Choroid plexus epithelial cell (primary cell): ENCODE measurements around the gene FOXN4.

Experiments used
- DNase-seq: peaks from one replicate; pipeline ENCODE4 v3.0.0-alpha.2; 2010; ENCODE audit warnings: low read depth
- H3K4me3 ChIP-seq: 2 replicates; pipeline ENCODE4 v1.5.1; 2011; ENCODE audit warnings: low read depth, mild to moderate bottlenecking, control low read depth, low read length, moderate library complexity
- CTCF ChIP-seq: conservative IDR thresholded peaks from 2 replicates; pipeline ENCODE4 v1.5.1; 2011; ENCODE audit warnings: low read depth, mild to moderate bottlenecking, control low read depth, inconsistent platforms, low read length, moderate library complexity

FOXN4 gene

GRCh38 chr12:109346920-109347319 lies 37.8 kb upstream of the FOXN4 start:
- no peak for DNase-seq
- no peak overlapping the region for H3K4me3 ChIP-seq
- no peak for TF ChIP-seq CTCF

- TF ChIP-seq CTCF: no peak
- no peak overlapping the region for H3K4me3 ChIP-seq
- no peak for DNase-seq
Measured at GRCh38 chr12:109345428-109345827, 36.3 kb upstream of the FOXN4 start.

- DNase-seq: no peak
- no peak overlapping the region for H3K4me3 ChIP-seq
- no peak for TF ChIP-seq CTCF
Measured at GRCh38 chr12:109343677-109344076, 34.6 kb upstream of the FOXN4 start.

- H3K4me3 ChIP-seq: no peak overlapping the region
- no peak for DNase-seq
- no peak for TF ChIP-seq CTCF
Measured at GRCh38 chr12:109336593-109336992, 27.5 kb upstream of the FOXN4 start.

GRCh38 chr12:109334887-109335286 lies 25.8 kb upstream of the FOXN4 start:
- no peak for TF ChIP-seq CTCF
- no peak for DNase-seq
- H3K4me3 ChIP-seq: no peak overlapping the region

- H3K4me3 ChIP-seq: no peak overlapping the region
- no peak for DNase-seq
- TF ChIP-seq CTCF: no peak
Measured at GRCh38 chr12:109331301-109331952, 22.3 kb upstream of the FOXN4 start.
